ENCODE results near the gene CD3E. TPM values are rescaled to one million over a fixed set of nuclear protein-coding genes. Genes with fewer than 3 reads are reported as not detected.

CD3E gene
- total and polyA plus RNA-seq, 9 of the 15 experiments (the other 6 are each of a cell fraction or from before 2014, with no cell fraction given): 0.07 to 0.62 (median 0.19) TPM; not detected in 5

DNA sequence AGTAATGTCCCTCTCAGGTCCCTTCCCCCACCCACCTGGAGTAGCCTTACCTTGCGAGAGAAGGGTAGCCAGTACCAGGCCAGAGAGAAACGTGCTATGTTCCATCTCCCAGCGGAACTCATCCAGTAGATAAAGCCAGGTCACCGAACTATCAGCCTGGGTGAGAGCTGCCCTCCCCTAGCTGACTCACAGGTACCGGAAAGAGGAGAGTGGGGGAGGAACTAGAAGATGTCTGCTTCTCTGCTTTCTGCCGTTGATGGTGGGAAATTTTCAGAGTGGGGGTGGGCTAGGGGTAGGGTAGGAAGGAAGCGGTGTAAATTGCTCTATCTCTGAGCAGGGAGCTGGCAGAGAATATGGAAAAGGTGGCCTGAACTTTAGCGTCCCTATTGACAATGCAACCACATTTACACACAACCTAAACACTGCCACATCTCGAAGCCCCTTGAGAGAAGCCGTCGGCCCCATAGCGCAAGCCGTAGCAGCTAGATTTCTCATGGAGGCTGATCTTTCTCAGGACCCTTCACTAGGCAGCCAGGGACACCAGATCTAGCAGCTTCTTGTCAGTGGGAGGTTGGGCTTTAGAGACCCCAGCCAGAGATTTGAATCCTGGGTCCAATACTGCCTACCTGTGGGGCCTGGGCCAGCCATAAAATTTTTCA lies 38.1 kb downstream of the CD3E start, which contains the start of gene CD3D (continued):
- TF ChIP-seq, protein P1, sequence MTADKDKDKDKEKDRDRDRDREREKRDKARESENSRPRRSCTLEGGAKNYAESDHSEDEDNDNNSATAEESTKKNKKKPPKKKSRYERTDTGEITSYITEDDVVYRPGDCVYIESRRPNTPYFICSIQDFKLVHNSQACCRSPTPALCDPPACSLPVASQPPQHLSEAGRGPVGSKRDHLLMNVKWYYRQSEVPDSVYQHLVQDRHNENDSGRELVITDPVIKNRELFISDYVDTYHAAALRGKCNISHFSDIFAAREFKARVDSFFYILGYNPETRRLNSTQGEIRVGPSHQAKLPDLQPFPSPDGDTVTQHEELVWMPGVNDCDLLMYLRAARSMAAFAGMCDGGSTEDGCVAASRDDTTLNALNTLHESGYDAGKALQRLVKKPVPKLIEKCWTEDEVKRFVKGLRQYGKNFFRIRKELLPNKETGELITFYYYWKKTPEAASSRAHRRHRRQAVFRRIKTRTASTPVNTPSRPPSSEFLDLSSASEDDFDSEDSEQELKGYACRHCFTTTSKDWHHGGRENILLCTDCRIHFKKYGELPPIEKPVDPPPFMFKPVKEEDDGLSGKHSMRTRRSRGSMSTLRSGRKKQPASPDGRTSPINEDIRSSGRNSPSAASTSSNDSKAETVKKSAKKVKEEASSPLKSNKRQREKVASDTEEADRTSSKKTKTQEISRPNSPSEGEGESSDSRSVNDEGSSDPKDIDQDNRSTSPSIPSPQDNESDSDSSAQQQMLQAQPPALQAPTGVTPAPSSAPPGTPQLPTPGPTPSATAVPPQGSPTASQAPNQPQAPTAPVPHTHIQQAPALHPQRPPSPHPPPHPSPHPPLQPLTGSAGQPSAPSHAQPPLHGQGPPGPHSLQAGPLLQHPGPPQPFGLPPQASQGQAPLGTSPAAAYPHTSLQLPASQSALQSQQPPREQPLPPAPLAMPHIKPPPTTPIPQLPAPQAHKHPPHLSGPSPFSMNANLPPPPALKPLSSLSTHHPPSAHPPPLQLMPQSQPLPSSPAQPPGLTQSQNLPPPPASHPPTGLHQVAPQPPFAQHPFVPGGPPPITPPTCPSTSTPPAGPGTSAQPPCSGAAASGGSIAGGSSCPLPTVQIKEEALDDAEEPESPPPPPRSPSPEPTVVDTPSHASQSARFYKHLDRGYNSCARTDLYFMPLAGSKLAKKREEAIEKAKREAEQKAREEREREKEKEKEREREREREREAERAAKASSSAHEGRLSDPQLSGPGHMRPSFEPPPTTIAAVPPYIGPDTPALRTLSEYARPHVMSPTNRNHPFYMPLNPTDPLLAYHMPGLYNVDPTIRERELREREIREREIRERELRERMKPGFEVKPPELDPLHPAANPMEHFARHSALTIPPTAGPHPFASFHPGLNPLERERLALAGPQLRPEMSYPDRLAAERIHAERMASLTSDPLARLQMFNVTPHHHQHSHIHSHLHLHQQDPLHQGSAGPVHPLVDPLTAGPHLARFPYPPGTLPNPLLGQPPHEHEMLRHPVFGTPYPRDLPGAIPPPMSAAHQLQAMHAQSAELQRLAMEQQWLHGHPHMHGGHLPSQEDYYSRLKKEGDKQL (CRISPR knock-in tag; IDR thresholded peaks at IDR 0.05; ENCODE audit: borderline replicate concordance): no peak
- TF ChIP-seq ZNF121 (CRISPR knock-in tag; conservative IDR thresholded peaks at IDR 0.05) (no peak), WHSC1 (IDR thresholded peaks at IDR 0.05; ENCODE audit: low read length) (no peak), ZNF318 (IDR thresholded peaks at IDR 0.05; ENCODE audit: borderline replicate concordance in 1 of 2, low read depth in 1 of 2) (no peak), NCOR1 (IDR thresholded peaks at IDR 0.05) (peak; percentile 30; the same call in 1 of the 2 replicates), ARHGAP35 (IDR thresholded peaks at IDR 0.05; ENCODE audit: partially characterized antibody) (no peak), PHF8 (IDR thresholded peaks at IDR 0.05; ENCODE audit: borderline replicate concordance, low read length) (no peak), ATF1 (CRISPR knock-in tag; IDR thresholded peaks at IDR 0.05) (no peak), ATF1 (tag; IDR thresholded peaks at IDR 0.05) (0 out of 2 replicates have a peak, but pooled peaks have one; percentile 5), POLR2G (IDR thresholded peaks at IDR 0.05; ENCODE audit: low read depth, low read length) (no peak), PHB (CRISPR knock-in tag; IDR thresholded peaks at IDR 0.05) (0 out of 2 replicates have a peak, but pooled peaks have one; percentile 29)
- TF ChIP-seq, protein P2, sequence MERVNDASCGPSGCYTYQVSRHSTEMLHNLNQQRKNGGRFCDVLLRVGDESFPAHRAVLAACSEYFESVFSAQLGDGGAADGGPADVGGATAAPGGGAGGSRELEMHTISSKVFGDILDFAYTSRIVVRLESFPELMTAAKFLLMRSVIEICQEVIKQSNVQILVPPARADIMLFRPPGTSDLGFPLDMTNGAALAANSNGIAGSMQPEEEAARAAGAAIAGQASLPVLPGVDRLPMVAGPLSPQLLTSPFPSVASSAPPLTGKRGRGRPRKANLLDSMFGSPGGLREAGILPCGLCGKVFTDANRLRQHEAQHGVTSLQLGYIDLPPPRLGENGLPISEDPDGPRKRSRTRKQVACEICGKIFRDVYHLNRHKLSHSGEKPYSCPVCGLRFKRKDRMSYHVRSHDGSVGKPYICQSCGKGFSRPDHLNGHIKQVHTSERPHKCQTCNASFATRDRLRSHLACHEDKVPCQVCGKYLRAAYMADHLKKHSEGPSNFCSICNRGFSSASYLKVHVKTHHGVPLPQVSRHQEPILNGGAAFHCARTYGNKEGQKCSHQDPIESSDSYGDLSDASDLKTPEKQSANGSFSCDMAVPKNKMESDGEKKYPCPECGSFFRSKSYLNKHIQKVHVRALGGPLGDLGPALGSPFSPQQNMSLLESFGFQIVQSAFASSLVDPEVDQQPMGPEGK (CRISPR knock-in tag; IDR thresholded peaks at IDR 0.05; ENCODE audit: borderline replicate concordance): no peak

Data from K562 (cell line).